GM19455 (cell line): ENCODE measurements around the gene RAPH1.
"Not testable (repeated sequence)": the region's sequence is repeated elsewhere in the genome, so short reads cannot be mapped to it uniquely, and the experiment has no call there.

Source experiments
- ATAC-seq: cut with Tn5 transposase; IDR thresholded peaks from one replicate; pipeline ENCODE4 v1.9.1; 2021; ENCODE audit not compliant: unreplicated experiment

The RAPH1 gene

DNA sequence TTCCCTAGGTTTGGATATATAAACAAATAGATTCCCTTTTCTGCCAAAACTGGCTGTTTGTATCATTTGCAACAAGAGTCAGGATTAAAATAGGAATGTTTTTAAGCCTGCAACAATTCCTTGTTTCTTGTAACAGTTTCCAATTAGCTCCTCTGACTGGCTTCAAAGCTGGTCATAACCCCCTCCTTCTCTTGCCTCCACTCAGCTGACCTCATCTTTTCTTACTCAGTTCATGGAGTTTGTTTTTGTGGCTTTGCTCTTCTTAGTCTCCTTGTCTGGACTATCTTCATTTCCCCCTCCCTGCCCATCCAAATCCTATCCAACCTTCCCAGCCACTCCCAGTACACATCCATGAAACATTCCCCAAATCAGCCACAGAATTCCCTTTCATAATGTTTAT lies 14.3 kb upstream of the RAPH1 start:
- no peak for ATAC-seq

DNA sequence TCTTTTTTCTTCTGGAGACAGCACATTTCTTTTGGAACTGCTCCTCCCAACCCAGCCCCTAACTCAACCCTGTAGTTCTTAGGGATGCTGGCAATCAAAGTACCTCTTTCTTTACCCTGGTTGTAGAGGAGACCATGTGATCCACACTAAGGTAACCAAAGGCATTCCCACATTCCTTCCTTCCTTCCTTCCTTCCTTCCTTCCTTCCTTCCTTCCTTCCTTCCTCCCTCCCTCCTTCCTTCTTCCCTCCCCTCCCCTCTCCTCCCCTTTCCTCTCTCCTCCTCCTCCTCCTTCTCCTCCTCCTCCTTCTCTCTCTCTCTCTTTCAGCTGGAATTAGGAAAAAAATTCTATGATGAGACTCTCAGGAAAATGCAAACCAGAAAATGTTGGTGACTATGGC lies 13.8 kb upstream of the RAPH1 start:
- ATAC-seq: no peak

DNA sequence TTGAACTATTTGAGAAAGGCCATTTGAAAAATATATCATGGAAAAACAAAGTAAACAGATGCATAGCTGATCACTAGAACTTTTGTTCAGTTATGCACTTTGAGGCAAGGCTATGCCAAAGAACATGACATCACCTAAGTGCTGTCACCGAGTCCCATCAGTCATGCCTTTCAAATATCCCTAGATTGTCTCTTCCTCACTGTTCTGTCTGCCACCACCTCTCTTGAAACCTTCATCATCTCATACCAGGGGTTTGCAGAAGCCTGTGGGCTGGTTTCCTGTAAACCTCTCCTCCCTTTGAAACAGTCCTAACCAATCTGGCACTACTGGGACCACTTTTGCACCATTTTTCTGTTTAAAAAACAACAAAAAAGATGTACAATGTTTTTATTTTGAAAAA lies 12.3 kb upstream of the RAPH1 start:
- ATAC-seq: no peak

DNA sequence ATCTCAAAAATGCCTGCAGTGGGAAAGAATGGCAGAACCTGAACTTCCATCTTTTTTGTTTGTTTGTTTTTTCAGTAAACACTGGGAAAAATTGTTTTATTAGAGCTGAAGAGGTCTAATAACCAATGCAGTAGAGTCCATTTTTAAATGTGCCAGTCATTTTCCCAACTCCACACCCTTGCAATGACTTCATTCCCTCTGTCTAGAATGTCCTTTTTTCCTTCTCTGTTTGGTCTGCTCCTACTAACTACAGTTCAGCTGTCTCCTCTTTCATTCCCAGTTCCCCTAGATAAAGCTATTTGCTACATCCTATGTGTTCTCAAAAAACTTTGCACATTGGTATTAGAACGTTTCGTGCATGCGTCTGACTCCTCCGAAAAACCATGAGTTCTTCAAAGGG lies 9.3 kb upstream of the RAPH1 start:
- no peak for ATAC-seq

DNA sequence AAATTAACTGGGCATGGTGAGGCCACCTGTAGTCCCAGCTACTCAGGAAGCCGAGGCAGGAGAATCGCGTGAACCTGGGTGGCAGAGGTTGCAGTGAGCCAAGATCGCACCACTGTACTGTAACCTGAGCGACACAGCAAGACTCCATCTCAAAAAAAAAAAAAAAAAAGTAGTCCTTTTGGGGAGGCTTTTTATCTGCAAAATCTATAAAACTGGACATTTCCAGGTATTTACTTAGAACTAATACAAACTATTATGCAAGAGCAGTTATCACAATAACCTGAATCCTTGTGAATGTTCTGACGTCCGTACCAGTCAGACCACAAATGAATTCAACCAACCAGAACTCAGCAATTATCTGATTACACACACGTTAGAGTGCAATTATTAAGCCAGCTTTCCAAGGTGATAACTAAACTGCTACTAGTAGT lies 8.8 kb upstream of the RAPH1 start:
- no peak for ATAC-seq

DNA sequence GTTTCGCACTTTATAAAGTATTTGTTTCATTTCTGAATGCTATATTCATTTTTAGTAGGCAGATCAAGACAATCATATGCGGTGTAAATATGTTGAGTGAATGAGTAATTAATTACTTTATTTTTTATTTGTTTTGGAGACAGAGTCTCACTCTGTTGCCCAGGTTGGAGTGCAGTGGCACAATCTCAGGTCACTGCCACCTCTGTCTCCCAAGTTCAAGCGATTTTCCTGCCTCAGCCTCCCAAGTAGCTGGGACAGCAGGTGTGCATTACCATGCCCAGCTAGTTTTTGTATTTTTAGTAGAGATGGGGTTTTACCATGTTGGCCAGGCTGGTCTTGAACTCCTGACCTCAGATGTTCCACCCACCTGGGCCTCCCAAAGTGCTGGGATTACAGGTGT lies 5.5 kb upstream of the RAPH1 start:
- not testable (repeated sequence) for ATAC-seq

DNA sequence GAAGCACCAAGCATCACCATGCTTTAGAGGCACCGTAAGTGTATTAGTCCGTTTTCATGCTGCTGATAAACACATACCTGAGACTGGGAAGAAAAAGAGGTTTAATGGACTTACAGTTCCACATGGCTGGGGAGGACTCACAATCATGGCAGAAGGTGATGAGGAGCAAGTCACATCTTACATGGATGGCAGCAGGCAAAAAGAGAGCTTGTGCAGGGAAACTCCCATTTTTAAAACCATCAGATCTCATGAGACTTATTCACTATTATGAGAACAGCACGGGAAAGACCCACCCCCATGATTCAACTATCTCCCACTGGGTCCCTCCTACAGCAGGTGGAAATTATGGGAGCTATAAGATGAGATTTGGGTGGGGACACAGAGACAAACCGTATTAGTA lies 3.1 kb upstream of the RAPH1 start:
- not testable (repeated sequence) for ATAC-seq

DNA sequence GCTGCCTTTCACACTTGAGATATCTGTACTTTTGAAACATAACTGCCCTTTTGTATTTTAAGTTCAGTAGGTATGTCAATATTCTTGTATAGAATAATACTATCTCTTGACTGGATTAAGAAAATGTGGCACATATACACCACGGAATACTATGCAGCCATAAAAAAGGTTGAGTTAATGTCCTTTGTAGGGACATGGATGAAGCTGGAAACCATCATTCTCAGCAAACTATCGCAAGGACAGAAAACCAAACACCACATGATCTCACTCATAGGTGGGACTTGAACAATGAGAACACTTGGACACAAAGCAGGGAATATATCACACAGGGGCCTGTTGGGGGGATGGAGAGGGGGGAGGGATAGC lies 1.5 kb upstream of the RAPH1 start:
- ATAC-seq: not testable (repeated sequence)

DNA sequence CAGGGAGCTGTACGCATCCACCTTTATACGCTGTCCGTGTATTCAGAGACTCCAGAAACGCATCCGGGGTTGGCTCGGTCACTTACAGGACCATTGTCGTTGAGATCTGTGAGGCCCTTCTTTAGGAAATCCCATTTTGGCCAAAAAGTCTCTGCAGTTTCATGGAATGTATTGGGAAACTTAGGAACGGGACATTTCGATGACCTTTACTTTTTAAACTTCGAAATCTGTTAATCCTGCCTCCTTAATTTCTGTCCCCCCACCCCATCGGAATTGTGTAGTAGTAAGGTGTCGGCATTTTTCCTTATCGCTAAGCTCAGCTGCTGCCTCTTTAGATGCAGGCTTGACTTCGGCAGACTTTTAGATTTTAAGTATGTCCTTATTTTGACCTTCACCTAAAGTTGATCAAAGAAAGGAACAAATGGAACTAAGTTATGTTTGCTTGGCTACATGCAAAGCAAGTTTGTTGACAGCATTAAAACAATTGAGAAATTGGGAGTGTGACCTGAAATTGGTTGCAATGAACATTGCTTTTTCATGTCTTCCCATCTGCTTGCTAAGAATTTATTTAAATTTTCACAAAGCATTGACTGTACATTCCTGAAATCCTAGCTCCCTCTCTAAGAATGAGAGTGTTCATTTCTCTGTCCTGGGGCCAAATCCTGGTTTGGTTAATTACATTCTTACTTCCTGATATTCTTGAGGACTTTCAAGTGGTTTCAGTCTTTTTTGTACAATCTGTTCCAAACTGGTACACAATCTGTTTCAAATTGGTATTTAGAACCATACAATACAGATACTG lies 884 bp upstream of the RAPH1 start:
- ATAC-seq: no peak

DNA sequence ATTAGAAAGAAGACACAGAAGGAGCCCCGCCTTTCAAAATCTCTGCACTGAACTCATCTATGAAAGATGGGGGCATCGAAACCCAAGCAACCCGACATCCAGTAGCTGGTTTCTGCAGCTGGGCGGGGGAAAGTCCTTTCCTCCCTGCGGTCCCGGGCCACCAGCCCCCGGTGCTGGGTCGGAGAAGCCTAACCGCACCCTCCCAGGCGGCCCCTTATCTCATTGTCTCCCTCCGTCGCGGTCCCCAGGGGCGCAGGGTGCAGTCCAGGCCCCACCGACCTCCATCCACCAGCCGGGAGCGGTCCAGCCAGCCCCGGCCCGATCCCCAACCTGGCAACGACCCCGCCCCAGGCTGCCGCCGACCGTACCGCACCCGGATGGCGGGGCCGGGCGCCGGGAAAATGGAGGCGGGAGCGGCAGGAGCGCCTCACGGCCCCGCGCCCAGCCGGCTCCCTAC lies 452 bp downstream of the RAPH1 start:
- peak; percentile 45 for ATAC-seq

DNA sequence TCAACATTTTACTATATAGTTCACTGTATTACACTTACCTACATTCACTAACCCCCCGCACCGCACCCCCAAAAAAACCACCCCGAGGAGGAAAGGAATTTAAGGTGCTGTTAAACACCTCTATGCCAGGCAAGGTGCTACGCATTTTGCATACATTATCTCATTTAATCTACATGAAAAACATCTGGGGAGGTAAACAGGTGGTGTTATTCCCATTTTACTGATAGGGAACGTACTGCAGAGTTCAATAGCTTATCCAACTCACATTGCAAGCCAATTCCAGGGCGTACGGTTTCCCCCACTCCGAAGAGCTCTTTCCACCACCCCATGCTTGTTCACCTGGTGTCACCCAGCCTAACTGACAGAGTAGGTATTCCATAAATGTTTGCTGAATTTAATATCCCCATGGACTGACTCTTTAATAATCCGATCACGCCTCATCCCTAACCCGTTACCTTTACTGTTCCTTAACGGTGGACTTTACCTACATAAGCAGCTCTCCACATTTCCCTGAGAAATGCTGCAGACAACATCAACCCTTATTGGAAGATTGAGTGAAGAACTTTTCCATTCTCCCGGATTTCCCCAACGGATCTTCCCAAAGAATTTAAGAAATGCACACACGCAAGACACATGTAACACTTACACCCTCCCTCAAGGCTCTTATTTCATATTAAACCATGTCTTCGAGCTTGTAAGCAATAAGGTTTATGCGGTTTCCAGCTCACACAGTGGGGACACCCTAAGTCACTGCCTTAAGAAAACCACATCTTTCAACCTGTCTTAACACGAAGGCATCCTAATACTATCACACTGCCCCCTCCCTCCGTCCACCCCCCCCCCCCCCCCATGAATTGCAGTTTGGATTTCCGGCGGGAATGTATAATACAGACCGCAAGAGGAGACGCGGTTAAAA lies 1.2 kb downstream of the RAPH1 start:
- no peak for ATAC-seq

DNA sequence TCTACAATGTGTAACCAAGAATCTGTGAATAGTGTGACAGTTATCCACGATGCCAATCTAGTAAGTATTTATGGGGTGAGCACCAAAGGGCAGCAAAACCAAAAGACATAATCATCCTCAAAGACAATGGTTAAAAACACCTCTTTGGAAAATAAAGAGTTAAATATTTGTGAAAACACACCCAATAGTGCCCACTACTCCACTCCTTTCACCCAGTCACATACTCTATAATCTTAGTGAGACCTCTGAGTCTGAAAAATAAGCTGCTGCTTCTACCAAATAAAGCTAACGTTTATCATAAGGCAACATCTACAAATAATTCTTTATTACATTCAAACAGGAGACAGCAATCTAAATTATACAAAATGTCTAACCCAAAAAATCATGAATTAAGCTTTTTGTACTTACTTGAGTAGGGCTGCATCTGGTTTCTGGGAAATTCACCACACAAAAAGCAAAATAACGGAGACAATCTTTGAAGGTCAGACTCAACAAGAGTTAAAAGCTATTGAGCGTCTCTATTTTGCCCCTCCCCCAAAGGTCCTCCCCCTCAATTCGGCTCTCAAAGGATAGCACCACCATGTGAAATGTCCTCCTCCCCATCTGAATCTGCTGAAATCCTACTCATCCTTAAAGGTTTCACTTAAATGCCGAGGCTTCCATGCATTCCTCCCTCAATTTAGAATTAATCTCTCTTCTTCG lies 2.0 kb downstream of the RAPH1 start:
- ATAC-seq: no peak

DNA sequence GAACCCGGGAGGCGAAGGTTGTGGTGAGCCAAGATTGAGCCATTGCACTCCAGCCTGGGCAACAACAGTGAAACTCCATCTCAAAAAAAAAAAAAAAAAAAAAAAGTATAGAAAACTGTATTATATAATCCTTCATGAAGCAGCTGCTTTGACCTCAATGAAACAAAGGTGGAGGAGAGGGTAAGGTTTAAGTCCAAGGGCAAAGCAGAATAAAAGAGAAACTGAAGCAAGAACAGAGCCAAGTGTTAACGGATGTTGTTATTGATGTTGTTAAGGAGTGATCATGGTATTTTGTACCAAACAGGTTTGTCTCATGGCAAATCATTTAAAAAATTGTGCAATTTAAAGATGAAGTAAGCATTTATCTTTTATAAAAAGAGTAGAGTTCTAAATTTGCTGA lies 7.4 kb downstream of the RAPH1 start:
- no peak for ATAC-seq

DNA sequence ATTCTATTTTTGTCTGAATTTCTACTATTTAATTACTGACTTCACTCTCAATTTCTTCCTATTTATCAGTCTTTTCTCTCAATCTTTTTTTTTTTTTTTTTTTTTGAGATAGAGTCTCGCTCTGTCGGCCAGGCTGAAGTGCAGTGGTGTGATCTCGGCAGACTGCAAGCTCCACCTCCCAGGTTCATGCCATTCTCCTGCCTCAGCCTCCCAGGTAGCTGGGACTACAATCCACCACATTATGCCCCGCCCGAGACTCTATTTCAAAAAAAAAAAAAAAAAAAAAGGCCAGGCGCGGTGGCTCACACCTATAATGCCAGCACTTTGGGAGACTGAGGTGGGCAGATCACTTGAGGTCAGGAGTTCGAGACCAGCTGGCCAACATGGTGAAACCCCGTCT lies 21.8 kb downstream of the RAPH1 start:
- not testable (repeated sequence) for ATAC-seq

DNA sequence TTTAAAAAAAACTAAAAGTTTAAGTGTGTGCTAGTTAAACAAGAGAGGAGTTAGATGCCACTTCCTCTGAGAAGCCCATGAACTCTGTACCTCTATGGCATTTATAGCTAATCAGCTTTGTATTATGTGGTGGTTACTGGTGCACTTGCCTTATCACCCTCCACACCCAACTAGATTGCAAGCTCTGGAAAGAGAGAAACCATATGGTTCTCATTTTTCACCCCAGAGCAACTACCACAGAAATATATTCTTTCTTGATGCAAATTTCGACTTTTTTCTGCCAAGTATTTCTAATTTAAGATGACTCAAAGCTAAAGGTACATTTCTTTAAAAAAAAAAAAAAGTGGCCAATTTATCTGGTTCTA lies 24.2 kb downstream of the RAPH1 start:
- no peak for ATAC-seq

DNA sequence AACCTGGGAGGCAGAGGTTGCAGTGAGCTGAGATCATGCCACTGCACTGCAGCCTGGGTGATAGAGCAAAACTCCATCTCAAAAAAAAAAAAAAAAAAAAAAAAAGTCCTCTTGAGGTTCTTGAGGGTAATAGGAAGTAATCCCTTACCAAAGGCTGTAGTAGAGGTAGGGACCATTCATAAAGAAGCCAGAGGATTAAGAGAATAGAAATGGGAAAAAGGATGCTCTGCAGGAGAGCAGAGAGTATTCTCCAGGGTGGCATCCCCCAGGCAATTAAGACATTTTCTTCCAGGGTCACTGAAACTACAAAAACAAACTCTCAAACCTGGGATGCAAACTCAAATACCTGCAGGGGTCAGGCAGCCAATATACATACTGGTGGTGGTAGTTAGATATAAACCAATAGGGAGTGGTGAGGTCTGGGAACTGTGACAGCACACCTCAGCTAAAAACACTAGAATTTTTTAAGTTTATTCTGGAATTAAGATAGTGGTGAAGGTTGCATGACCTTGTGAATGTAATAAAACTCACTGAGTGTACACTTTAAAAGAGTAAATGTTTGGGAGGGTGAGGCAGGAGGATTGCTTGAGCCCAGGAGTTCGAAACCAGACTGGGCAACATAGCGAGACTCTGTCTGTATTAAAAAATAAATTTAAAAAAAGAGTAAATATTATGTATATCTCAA lies 24.7 kb downstream of the RAPH1 start:
- no peak for ATAC-seq

DNA sequence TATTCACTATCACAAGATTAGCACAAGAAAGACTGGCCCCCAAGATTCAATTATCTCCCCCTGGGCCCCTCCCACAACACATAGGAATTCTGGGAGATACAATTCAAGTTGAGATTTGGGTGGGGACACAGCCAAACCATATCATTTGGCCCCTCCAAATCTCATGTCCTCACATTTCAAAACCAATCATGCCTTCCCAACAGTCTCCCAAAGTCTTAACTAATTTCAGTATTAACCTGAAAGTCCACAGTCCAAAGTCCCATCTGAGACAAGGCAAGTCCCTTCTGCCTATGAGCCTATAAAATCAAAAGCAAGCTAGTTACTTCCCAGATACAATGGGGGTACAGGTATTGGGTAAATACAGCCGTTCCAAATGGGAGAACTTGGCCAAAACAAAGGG lies 31.6 kb downstream of the RAPH1 start:
- not testable (repeated sequence) for ATAC-seq

DNA sequence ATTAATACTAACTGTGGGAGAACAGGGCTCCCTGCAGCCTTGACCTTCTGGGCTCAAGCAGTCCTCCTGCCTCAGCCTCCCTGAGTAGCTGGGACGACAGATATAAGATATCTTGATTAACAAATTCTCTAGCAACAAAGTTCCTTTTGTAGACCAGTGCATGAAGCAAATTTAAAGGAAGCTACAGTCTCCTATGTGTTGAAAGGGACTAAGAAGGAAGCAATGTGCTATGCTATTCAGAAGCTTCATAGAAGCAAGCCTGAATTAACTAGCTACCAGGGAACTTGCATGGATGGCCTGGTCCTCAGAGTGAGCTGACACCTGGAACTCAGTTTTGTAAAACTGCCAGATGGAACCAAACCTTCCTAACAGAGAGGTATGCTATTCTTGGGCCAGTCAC lies 33.2 kb downstream of the RAPH1 start:
- ATAC-seq: no peak

DNA sequence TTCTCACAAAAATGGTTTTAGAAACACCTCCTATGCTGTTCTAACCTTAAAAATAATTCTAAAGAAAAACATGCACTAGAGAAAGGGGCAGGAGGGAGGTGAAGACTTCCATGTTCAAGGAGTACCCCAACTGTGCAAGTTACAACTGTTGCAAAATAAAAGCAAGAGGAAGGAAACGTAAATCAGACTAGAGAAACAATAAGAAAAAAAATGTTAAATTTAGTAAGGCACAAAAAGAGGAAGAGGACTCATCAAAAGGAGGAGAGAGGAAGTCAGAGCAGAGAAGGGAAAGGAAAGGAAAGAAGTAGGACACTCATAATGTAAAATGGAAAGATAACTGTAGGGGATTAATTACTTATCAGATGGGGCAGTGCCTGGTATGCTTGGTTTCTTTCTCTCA lies 34.1 kb downstream of the RAPH1 start:
- no peak for ATAC-seq

DNA sequence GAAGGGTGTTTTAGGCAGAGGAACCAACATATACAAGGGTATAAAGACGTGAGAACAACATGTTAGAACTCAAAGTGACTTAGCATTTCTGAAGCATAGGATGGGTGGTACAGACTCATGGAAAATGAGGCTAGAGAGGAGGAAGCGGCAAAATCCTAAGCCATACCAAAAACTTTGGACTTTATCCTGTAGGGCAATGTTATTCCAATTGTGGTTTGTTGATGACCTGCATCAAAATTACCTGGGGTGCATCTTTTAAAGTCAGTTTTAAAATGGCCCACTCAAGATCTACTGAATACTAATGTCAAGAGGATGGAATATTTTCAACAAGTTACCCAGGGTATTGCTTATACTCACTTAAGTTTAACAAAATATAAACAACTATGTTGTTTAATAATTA lies 34.8 kb downstream of the RAPH1 start:
- ATAC-seq: no peak

DNA sequence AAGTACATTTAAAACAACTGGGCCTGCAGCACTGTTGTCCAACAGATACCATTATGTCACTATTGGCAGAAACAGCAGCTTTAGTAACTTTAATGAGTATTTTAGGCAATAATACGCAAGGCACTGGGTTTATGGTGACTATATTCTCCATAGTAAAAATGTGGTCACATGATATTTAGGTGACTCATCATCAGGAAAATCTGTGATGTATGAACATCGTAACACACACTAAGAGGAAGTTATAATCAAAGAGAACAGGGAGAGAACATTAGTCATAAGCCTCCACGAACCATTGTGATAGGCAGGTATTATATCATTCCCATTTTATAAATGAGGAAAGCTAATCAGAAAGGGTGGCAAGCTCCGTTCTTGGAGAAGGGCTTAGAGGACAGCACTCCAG lies 36.9 kb downstream of the RAPH1 start:
- no peak for ATAC-seq
